ENCODE measurements around the gene TNIP1.

Gene TNIP1

DNA sequence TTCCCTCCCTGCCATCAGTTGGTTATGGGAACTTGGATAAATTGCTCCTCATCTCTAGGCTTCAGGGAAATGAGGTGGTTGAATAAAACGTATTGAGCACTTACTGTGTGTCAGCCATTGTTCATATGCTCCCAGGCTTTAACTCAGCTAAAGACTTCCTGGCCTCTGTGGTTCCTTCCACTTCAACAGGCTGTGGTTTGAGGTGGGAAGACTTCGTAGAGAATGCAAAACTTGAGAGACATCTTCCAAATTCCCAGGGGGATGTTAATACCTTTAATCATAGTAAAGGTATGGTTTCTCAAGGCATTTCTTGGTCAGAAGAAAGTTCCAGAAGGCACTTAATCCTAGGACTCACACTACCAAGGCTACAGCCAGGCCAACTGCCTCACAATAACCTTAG, 62.0 kb downstream of the TNIP1 start:
- no peak for DNase-seq

DNA sequence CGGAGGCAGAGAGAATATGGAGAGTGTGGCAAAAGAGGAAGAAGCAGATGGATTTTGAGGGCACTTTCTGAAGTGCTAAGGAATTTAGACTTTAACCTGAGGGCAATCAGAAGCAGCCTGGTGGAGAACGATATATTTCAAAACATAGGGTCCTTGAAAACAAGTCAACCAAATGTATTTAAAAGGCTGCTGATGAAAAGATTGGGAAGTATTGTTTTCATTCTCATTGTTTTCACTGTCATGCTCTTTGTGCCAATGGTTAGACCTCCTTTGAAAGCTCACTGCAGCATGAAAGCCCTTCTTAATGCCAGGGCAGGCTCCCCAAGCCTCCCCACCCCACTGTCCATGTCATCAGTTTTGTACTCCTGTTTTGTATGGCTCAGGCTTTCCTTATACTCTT, 62.9 kb downstream of the TNIP1 start:
- DNase-seq, result no peak

DNA sequence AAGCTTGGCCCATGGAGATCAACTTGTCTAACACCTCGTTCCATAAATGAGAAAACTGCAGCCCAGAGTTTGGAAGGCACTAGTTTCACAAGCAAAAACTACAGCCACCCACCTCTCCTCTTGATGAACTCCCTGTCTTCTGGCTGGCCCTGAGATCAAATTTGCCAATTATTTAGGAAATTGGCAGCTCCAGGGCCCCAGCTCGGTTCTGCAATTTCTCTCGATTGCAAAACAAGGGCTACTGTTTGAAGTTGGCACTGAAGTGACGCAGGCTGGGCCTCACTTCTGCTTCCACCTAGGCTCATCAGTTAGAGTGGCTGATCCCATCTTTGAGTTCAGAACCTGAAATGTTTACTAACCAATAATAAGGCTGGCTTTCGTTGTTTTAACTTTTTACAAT, 64.1 kb downstream of the TNIP1 start:
- DNase-seq, result no peak

DNA sequence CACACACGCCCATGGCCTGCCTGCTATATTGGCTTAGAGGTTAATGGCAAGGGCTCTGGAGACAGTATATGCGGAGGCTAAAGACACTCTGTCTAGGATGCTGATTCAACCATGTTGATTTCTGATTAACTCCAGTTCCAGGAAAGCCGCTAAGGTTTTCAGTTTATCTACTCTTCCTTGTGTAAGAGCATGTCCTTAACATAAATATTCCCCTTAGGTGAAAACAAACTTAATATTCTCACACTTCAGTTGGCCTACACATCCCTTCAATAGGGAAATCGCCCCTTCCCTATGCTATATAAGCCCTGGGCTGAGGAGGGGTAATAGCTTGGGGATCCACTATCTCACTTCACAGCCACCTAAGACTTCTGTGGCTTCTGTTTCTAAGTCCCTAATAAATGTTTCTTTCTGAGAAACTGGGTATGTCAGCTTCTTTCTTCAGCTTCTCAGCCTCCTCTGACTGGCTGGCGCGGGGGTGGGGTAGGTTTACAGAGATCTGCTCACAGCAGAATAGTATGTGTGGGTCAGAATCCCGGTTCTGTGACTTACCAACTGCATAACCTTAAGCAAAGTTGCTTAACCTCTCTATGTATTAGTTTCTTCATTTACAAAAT, 64.8 kb downstream of the TNIP1 start:
- no peak for DNase-seq

DNA sequence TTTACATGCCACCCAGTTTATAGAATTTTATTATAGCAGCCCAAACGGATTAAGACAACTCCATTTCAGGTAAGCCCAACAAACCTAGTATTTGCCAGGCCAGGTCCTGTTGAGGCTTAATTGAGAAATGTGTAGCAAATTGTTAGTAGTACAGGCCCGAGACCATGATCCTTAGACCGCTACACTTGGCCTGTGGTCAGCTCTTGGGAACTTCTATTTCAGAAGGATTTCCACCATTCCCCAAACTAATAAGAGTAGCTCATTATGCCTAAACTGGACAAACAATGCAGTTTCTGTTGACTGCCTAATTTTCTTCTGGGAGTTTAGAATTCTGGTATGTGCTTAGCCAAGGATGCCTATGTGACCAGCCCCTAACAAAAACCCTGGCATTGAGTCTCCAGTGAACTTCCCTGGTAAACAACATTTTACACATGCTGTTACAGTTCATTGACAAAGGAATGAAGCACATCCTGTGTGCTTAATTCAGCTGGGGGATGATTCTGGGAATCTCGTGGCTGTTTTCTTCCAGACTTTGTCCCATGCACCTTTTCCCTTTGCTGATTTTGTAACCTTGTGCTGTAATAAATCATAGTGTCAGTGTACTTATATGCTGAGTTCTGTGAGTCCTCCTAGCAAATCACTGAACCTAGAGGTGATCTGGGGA, 66.0 kb downstream of the TNIP1 start:
- no peak for DNase-seq

DNA sequence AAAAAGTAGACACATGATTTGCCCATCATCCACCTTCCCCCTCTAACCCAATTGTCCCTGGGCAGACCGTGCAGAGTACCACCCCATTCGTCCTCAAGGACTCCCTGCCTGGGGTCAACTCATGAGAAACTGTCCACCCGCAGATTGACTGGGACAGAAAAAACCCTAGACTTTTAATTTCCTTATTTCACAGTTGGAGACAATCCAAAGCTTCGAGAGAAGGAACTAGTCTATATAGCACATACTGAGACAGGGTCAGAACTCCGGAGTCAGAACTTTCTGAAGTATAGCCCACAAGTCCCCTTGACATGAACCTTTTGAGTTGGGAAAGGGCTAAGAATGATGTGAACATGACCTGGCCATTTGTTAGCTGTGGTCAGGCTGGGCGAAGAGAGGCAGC, 68.0 kb downstream of the TNIP1 start:
- DNase-seq, result no peak

GRCh38 chr5:151008906-151009305, 71.9 kb downstream of the TNIP1 start:
- no peak for DNase-seq

DNA sequence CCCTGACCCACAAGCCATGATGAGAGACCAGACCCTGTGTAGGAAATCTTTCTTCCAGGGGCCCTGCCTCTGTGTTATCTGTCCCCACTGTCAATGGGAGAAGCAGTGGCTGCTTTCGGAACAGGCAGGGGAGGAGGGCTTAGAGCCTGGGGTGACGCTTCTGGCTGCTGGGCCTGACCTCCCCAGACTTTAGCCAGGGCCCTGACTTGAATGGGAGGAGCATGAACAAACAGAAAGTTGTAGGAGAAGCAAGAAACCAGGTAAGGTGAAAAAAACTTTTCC, 72.7 kb downstream of the TNIP1 start:
- no peak for DNase-seq

DNA sequence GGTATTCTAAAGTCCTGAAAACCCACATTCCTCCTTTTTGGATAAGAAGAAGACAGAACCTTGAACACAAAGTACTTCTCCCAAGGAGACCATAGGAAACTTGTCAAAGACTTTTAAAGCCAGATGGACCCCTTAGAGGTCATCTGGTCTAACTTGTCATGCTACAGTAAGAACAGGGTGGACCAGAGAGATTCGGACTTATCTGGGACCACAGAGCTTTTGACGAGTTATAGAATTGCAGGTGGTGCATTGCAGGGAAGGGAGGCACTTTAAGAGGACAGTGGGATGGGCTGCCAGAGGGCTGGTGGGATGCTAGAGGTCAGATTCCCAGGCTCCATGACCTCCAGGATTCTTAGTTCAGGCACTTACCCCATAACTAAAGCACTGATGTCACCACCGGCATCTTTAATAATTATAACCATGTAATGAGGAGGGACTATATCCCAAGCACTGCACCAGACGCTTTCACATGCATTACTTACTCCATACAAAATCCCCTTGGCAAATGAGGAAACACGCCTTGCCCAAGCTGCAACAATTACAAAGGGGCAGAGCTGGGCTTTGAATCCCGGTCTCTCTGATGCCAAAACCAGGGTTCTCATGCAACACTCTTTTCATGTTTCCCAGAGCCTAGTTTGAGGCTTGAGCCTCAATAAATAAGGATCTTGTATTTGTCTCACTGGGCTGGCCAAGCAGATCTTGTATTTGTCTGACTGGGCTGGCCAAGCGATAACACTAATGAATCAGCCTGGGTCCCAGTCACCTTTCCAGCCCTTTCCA, 73.2 kb downstream of the TNIP1 start:
- no peak for DNase-seq

DNA sequence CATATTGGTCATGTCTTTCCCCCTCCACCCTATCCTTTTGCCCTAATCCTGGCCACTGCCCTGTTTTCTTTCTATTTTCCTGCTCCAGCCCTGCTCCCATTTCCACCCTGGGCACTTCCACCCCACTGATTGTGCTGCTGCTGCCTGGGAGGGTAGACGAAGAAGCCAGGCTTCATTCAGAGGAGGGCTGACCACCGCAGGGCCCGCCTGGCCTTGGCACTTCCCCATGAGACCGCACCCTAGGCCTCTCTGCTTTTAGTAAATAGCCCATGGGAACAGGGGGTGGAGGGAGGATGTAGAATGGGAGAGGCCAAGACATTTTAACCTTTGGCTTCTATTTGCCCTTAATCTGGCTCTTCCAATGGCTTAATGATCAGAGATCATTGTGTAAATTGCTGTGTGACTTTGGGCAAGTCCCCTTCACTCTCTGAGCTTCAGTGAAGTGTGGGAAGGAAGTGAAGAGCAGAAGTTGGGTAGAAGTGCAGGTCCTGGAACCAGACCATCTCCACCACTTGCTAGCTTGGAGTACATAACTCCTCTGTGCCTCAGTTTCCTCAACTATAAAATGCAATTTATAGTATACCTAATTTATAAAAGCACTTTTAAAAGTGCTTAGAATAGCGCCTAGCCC, 74.0 kb downstream of the TNIP1 start:
- DNase-seq, result no peak

DNA sequence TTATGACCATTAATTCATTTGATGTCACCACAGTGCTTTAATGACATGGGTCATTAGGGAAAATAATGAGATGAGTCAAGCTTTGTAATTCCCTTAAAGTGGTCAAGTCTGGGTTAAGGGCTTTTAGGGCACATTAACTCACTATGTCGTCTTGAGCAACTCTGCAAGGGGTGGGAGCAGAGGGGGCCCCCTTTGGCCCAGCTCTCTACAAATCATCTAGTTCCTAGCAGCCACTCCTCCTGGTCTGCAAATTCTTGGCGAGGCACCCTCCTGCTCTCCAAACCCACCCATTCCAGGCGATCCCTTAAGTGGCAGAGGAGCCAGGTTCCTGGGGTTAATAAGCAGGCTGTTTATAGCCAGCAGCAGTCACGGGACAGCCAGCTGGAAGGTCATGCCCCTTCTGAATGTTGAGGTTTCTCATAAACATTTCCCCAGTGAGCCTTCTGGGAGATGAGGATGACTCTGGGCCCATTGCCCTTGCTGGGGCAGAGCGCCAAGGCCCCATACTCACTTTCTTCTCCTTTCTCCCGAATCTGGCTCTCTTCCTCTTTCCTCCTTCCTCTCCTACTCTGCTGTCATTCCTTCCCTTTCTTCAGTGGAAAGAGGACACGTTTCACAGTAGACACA, 74.8 kb downstream of the TNIP1 start:
- DNase-seq, result no peak

- no peak for DNase-seq
Observed at GRCh38 chr5:151005187-151005949, 75.5 kb downstream of the TNIP1 start.

- DNase-seq, result no peak
Observed at GRCh38 chr5:151004499-151004898, 76.3 kb downstream of the TNIP1 start.

DNA sequence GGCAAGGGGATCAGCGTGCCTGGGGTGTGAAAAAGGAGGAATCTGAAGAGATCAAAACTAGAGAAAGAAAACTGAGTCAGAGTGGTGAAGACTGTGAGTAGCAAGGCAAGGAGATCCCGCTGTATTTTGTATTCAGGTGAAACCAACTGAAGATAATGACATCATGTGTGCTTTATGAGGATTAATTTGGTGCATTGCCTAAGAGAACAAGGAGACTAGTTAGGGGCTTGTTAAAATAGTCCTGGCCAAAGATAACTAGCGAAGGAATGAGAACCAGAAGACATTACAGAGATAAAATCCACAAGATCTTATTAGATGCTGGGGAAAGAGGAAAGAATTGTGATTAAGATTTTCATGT, 77.4 kb downstream of the TNIP1 start:
- DNase-seq, result no peak

- DNase-seq, result no peak
Observed at GRCh38 chr5:151002681-151003502, 77.9 kb downstream of the TNIP1 start.

DNA sequence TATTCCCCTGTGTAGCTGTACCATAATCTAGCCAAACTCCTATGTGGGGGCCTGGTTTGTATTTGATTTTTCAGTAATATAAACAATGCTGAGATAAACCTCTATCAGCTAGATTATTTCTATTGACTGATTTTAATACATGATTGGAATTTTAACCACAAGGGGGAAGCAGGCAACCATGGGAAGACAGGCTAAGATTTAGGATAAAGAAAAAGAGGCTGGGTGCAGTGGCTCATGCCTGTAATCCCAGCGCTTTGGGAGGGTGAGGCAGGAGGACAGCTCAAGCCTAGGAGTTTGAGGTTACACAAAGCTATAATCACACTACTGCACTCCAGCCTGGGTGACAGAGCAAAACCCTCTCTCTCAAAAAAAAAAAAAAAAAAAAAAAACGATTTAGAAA, 78.6 kb downstream of the TNIP1 start:
- no peak for DNase-seq

DNA sequence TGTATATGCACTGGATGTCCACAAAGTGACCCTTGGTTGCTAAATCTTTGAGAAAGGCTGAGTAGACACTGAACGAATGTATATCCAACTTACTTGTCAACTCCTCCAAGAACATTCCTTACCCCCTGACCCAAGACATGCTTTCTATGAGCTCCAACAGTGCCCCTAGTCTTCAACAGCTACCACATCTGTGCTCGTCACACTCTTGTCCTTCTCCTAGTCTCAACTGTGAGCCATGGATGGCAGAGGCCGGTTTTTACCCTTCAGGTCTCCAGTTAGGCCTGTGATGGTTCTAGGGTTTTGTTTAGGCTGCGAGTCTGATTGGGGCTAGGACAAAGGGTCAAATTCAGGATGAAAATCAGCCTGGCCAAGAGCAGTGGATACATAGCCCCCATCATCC, 79.4 kb downstream of the TNIP1 start:
- DNase-seq, result no peak

DNA sequence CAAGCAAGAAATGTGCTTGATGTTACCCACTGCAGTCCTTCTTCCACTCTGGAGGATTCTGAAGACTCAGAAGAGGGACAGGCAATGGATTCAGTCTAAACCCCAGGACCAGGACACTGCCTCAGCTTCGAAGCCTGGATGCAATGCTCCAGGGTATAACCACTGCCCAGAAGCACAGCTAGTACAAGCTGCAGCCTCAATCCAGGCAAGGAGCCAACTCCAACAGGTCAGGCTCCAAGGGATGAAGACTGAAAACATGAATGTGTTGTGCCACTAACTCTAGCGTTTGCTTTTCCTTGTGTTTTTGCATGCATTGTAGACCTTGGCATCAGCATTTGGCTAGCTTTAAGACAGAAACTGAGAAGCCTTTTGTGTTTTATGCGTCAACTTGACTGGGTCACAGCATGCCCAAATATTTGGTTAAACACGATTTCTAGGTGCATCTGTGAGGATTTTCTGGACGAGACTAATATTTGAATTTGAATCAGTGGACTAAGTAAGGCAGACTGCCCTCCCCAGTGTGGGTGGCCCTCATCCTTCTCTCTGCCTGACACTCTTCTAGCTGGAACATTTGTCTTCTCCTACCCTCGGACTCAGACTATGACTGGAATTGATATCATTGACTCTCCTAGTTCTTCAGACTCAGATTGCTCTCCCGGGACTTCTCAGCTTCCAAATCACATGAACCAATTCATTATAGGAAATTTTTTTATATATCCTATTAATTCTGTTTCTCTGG, 81.0 kb downstream of the TNIP1 start:
- DNase-seq, result no peak

GRCh38 chr5:150993826-150994412, 86.9 kb downstream of the TNIP1 start:
- DNase-seq, result no peak

GRCh38 chr5:150993422-150993821, 87.4 kb downstream of the TNIP1 start:
- DNase-seq, result no peak

GRCh38 chr5:150992705-150993104, 88.1 kb downstream of the TNIP1 start:
- DNase-seq, result no peak

Measured in GDM1 (cell line).